ENCODE data around the gene C8A.

C8A gene

DNA sequence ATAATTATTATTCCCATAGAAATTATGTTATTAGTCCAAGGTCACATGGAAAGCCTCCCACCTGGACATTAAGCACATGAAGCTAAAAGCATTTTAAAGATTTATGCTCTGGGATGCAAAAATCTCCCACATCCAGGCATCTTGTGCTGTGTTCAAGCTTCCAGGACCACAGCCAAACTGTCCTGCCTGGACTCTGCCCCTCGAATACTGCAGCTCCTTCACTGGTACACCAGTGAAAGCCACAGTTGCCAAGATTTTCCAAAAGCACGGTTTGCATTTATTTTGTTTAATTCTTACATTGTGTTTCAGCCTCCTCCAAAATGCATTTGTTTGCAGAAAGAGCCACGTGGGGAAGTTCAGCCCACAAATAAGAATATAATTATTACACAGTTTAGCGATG is 72.6 kb downstream of the C8A start:
- TF ChIP-seq POLR2AphosphoS5 (IDR thresholded peaks at IDR 0.05; ENCODE audit: low read depth, low read length) (no peak), POLR2A (IDR thresholded peaks at IDR 0.05; ENCODE audit: low read depth, low read length) (no peak), SPI1 (IDR thresholded peaks at IDR 0.05; ENCODE audit: low read depth, low read length) (no peak), PAX5 (IDR thresholded peaks at IDR 0.05; ENCODE audit: insufficient read depth, low read length, severe bottlenecking) (no peak), TAF1 (IDR thresholded peaks at IDR 0.05; ENCODE audit: low read depth, low read length) (no peak), POU2F2 (IDR thresholded peaks at IDR 0.05; ENCODE audit: low read depth, low read length) (no peak)
- FAIRE-seq, result no peak
- DNase-seq (ENCODE audit: insufficient read length, low spot score), result no peak

DNA sequence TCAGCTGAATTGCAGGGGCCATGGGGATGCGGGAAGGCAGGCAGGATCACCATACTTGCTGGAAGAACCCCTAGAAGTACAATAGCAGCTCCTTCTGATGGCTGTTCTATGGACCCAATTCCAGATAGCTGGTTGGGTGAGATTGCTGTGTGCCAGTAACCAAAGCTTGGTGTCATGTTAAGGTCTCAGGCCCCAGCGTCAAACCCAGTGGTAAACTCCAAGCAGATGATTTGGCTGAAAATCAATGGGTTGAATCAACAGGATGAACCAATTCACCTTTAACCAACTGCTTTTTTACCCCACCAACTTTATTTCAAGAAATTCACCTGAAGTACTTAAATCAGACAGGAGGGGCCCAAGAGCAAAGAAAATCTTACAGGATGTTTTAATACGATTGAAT is 73.4 kb downstream of the C8A start:
- no peak for DNase-seq (ENCODE audit: insufficient read length, low spot score)
- no peak for TF ChIP-seq PAX5 (IDR thresholded peaks at IDR 0.05; ENCODE audit: insufficient read depth, low read length, severe bottlenecking)
- no peak for TF ChIP-seq TAF1 (IDR thresholded peaks at IDR 0.05; ENCODE audit: low read depth, low read length)
- TF ChIP-seq POU2F2 (IDR thresholded peaks at IDR 0.05; ENCODE audit: low read depth, low read length), result no peak
- no peak for TF ChIP-seq POLR2A (IDR thresholded peaks at IDR 0.05; ENCODE audit: low read depth, low read length)
- no peak for TF ChIP-seq POLR2AphosphoS5 (IDR thresholded peaks at IDR 0.05; ENCODE audit: low read depth, low read length)
- TF ChIP-seq SPI1 (IDR thresholded peaks at IDR 0.05; ENCODE audit: low read depth, low read length), result no peak
- no peak for FAIRE-seq

- FAIRE-seq, result no peak
- no peak for TF ChIP-seq POLR2A (IDR thresholded peaks at IDR 0.05; ENCODE audit: low read depth, low read length)
- no peak for TF ChIP-seq PAX5 (IDR thresholded peaks at IDR 0.05; ENCODE audit: insufficient read depth, low read length, severe bottlenecking)
- no peak for TF ChIP-seq POLR2AphosphoS5 (IDR thresholded peaks at IDR 0.05; ENCODE audit: low read depth, low read length)
- TF ChIP-seq SPI1 (IDR thresholded peaks at IDR 0.05; ENCODE audit: low read depth, low read length), result no peak
- DNase-seq (ENCODE audit: insufficient read length, low spot score), result no peak
Observed at GRCh38 chr1:56929492-56929891, 74.9 kb downstream of the C8A start.

GRCh38 chr1:56931211-56931610 is 76.6 kb downstream of the C8A start:
- FAIRE-seq (no peak), DNase-seq (ENCODE audit: insufficient read length, low spot score) (no peak)
- no peak for TF ChIP-seq POLR2A (IDR thresholded peaks at IDR 0.05; ENCODE audit: low read depth, low read length)
- TF ChIP-seq POU2F2 (IDR thresholded peaks at IDR 0.05; ENCODE audit: low read depth, low read length), result no peak
- no peak for TF ChIP-seq PAX5 (IDR thresholded peaks at IDR 0.05; ENCODE audit: insufficient read depth, low read length, severe bottlenecking)
- TF ChIP-seq POLR2AphosphoS5 (IDR thresholded peaks at IDR 0.05; ENCODE audit: low read depth, low read length), result no peak
- no peak for TF ChIP-seq SPI1 (IDR thresholded peaks at IDR 0.05; ENCODE audit: low read depth, low read length)
- TF ChIP-seq TAF1 (IDR thresholded peaks at IDR 0.05; ENCODE audit: low read depth, low read length), result no peak

DNA sequence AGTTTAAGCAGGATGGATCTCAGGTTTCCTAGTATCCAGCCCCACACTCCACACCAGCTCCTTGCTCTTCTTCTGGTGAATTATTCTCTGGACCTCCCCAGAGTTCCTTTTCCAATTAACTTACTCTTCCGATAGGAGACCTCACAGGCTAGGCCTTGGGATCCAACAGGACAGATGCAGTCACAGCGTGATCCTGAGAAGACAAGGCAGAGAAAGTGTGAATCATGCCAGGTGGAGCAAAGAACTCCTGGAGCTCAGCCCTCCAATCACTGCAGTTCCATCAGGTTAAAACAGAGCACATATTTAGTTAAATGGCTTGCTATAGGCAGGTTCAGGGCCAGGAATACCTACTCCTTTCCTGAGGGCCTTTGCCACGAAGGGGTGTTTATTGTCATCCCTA is 77.1 kb downstream of the C8A start:
- no peak for TF ChIP-seq PAX5 (IDR thresholded peaks at IDR 0.05; ENCODE audit: insufficient read depth, low read length, severe bottlenecking)
- TF ChIP-seq TAF1 (IDR thresholded peaks at IDR 0.05; ENCODE audit: low read depth, low read length), result no peak
- TF ChIP-seq SPI1 (IDR thresholded peaks at IDR 0.05; ENCODE audit: low read depth, low read length), result no peak
- TF ChIP-seq POLR2AphosphoS5 (IDR thresholded peaks at IDR 0.05; ENCODE audit: low read depth, low read length), result no peak
- TF ChIP-seq POU2F2 (IDR thresholded peaks at IDR 0.05; ENCODE audit: low read depth, low read length), result no peak
- TF ChIP-seq POLR2A (IDR thresholded peaks at IDR 0.05; ENCODE audit: low read depth, low read length), result no peak
- FAIRE-seq, result no peak
- DNase-seq (ENCODE audit: insufficient read length, low spot score), result no peak

DNA sequence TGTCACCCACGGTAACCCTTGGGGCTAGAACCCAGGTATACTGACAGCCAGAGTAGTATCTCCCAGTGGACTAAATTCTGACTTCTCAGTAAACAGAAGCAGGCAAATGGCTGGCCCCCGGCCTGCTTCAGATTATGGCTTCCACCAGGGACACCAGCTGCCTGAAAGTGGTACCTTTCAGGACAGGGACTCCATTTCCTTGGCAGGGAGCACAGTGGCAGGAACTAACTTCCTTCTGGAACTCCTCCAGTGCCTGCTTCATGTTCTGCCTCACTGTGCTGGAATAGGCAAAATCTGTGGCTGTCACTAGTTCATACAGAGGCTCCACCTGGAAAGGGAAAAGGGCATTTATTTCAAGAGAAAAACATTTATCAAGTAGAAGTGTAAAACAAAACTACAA is 78.6 kb downstream of the C8A start:
- FAIRE-seq (no peak), DNase-seq (ENCODE audit: insufficient read length, low spot score) (no peak)
- TF ChIP-seq POLR2A (IDR thresholded peaks at IDR 0.05; ENCODE audit: low read depth, low read length), result no peak

- DNase-seq (ENCODE audit: insufficient read length, low spot score), result no peak
- no peak for FAIRE-seq
- no peak for TF ChIP-seq SPI1 (IDR thresholded peaks at IDR 0.05; ENCODE audit: low read depth, low read length)
- no peak for TF ChIP-seq POLR2A (IDR thresholded peaks at IDR 0.05; ENCODE audit: low read depth, low read length)
- no peak for TF ChIP-seq POLR2AphosphoS5 (IDR thresholded peaks at IDR 0.05; ENCODE audit: low read depth, low read length)
- TF ChIP-seq PAX5 (IDR thresholded peaks at IDR 0.05; ENCODE audit: insufficient read depth, low read length, severe bottlenecking), result no peak
- no peak for TF ChIP-seq TAF1 (IDR thresholded peaks at IDR 0.05; ENCODE audit: low read depth, low read length)
- TF ChIP-seq POU2F2 (IDR thresholded peaks at IDR 0.05; ENCODE audit: low read depth, low read length), result no peak
Observed at GRCh38 chr1:56933606-56934005, 79.0 kb downstream of the C8A start.

GRCh38 chr1:56934430-56935060 is 79.9 kb downstream of the C8A start:
- FAIRE-seq, result no peak
- no peak for DNase-seq (ENCODE audit: insufficient read length, low spot score)
- TF ChIP-seq POLR2A (IDR thresholded peaks at IDR 0.05; ENCODE audit: low read depth, low read length), result no peak
- no peak for TF ChIP-seq SPI1 (IDR thresholded peaks at IDR 0.05; ENCODE audit: low read depth, low read length)
- TF ChIP-seq PAX5 (IDR thresholded peaks at IDR 0.05; ENCODE audit: insufficient read depth, low read length, severe bottlenecking), result no peak
- no peak for TF ChIP-seq POU2F2 (IDR thresholded peaks at IDR 0.05; ENCODE audit: low read depth, low read length)
- no peak for TF ChIP-seq POLR2AphosphoS5 (IDR thresholded peaks at IDR 0.05; ENCODE audit: low read depth, low read length)
- TF ChIP-seq TAF1 (IDR thresholded peaks at IDR 0.05; ENCODE audit: low read depth, low read length), result no peak

DNA sequence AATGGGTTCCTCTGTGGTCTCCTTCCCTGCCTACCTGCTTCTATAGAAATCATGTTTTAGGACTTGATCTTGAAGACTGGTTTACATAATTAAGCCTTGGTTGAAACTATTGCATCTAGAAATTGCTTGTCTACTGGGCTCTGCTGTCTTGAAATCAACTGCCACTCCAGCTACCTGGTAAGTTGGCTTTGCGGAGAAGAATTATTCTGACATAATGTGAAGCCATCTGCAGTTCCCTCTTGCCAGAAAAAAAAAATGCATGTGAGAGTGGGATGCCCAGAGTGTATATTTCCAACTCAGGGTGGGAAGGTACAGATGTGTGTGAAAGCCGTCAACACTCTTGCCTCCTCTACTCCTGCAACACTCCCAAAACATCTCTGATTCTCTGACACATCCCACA is 84.0 kb downstream of the C8A start:
- DNase-seq (ENCODE audit: insufficient read length, low spot score), result no peak
- TF ChIP-seq TAF1 (IDR thresholded peaks at IDR 0.05; ENCODE audit: low read depth, low read length), result no peak
- TF ChIP-seq POLR2A (IDR thresholded peaks at IDR 0.05; ENCODE audit: low read depth, low read length), result no peak
- TF ChIP-seq PAX5 (IDR thresholded peaks at IDR 0.05; ENCODE audit: insufficient read depth, low read length, severe bottlenecking), result no peak
- TF ChIP-seq POU2F2 (IDR thresholded peaks at IDR 0.05; ENCODE audit: low read depth, low read length), result no peak
- FAIRE-seq, result no peak

- DNase-seq (ENCODE audit: insufficient read length, low spot score), result no peak
Observed at GRCh38 chr1:56939209-56939608, 84.6 kb downstream of the C8A start.

More at GRCh38 chr1:56939209-56939608, 84.6 kb downstream of the C8A start:
- no peak for TF ChIP-seq POLR2A (IDR thresholded peaks at IDR 0.05; ENCODE audit: low read depth, low read length)
- TF ChIP-seq POU2F2 (IDR thresholded peaks at IDR 0.05; ENCODE audit: low read depth, low read length), result no peak
- TF ChIP-seq TAF1 (IDR thresholded peaks at IDR 0.05; ENCODE audit: low read depth, low read length), result no peak
- no peak for TF ChIP-seq POLR2AphosphoS5 (IDR thresholded peaks at IDR 0.05; ENCODE audit: low read depth, low read length)
- TF ChIP-seq SPI1 (IDR thresholded peaks at IDR 0.05; ENCODE audit: low read depth, low read length), result no peak
- no peak for TF ChIP-seq PAX5 (IDR thresholded peaks at IDR 0.05; ENCODE audit: insufficient read depth, low read length, severe bottlenecking)
- no peak for FAIRE-seq

All from GM12891 (cell line).